Fibroblast of pulmonary artery (primary cell): Measurements from ENCODE around the gene CITED2.

ENCODE experiments used
- DNase-seq: peaks from one replicate; pipeline ENCODE4 v3.0.0-alpha.2; 2010; ENCODE audit warnings: low read depth
- H3K4me3 ChIP-seq: replicated peaks from 2 replicates; pipeline ENCODE4 v1.5.1; 2011; ENCODE audit warnings: low read depth, mild to moderate bottlenecking, control low read depth, low read length, moderate library complexity
- TF ChIP-seq, protein P1 (sequence below): IDR thresholded peaks from 2 replicates; pipeline ENCODE4 v1.5.1; 2011; ENCODE audit warnings: mild to moderate bottlenecking, control low read depth, low read length, inconsistent platforms; ENCODE audit errors: missing control alignments

The CITED2 gene

DNA sequence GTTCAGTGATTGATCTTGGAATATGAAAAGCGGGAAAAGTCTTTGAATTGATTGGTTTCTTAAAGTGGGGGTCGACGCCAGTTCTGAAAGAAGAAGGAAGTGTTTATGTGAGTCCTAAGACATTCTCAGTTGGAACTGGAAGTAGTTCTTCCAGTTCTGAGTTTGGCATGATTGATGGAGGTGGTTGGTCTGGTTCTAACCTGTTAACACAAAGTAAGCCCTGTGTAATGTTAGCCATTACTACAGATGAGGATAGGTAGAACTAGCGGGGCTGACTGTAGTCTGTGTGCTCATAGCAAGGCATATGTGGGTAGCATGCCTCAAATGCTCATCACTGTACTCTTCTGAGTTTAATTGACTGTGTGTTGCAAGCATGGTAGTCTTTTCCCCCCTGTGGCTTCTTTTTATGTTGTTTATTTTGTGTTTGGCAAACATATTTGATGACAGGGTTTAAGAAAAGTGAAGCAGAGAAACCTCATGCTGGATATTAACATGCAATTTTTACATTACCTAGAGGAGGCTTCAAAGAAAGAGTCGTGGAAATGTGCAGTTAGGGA lies 24.9 kb downstream of the CITED2 start:
- no peak overlapping the region for H3K4me3 ChIP-seq
- DNase-seq, result no peak
- TF ChIP-seq, protein P1, sequence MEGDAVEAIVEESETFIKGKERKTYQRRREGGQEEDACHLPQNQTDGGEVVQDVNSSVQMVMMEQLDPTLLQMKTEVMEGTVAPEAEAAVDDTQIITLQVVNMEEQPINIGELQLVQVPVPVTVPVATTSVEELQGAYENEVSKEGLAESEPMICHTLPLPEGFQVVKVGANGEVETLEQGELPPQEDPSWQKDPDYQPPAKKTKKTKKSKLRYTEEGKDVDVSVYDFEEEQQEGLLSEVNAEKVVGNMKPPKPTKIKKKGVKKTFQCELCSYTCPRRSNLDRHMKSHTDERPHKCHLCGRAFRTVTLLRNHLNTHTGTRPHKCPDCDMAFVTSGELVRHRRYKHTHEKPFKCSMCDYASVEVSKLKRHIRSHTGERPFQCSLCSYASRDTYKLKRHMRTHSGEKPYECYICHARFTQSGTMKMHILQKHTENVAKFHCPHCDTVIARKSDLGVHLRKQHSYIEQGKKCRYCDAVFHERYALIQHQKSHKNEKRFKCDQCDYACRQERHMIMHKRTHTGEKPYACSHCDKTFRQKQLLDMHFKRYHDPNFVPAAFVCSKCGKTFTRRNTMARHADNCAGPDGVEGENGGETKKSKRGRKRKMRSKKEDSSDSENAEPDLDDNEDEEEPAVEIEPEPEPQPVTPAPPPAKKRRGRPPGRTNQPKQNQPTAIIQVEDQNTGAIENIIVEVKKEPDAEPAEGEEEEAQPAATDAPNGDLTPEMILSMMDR, result no peak

GRCh38 chr6:139346392-139346791 lies 28.1 kb downstream of the CITED2 start:
- no peak overlapping the region for H3K4me3 ChIP-seq
- TF ChIP-seq, protein P1, result no peak
- no peak for DNase-seq

GRCh38 chr6:139344186-139344963 lies 30.1 kb downstream of the CITED2 start:
- no peak for DNase-seq
- H3K4me3 ChIP-seq, result no peak overlapping the region
- TF ChIP-seq, protein P1, result no peak

- H3K4me3 ChIP-seq, result no peak overlapping the region
- TF ChIP-seq, protein P1, result no peak
- no peak for DNase-seq
Observed at GRCh38 chr6:139343052-139343750, 31.2 kb downstream of the CITED2 start.

DNA sequence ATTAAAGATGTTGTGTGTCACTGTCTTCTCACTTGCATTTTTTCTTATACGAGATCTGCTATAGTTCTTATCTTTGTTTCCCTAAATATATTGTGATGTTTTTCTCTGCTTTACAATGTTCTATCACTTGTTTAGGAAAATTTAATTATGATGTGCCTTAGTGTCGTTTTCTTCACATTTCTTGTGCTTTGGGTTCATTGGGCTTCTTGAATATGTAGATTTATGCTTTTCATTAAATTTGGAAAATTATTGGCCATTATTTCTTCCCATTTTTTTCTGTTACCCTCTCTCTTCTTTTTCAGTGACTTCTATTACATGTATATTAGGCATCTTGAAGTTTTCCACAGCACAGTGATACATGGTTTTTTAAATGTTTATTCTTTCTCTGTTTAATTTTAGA lies 33.4 kb downstream of the CITED2 start:
- DNase-seq, result no peak
- TF ChIP-seq, protein P1, result no peak
- H3K4me3 ChIP-seq, result no peak overlapping the region

DNA sequence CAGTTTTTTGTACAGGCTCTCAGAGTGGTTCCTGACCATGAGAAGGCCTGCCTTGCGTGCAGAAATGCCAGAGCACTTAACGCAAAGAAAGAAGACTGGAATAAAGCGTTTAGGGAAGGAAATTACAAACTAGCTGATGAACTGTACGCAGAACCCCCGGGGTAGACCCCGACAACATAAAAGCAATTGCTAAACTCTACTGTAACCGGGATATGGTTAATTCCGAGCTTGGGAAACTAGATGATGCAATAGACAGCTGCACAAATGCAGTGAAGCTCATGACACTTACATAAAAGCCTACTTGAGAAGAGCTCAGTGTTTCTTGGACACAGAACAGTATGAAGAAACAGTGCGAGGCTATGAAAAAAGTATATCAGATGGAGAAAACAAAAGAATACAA lies 35.7 kb downstream of the CITED2 start:
- DNase-seq, result peak; percentile 82
- no peak overlapping the region for H3K4me3 ChIP-seq
- TF ChIP-seq, protein P1, result no peak

- DNase-seq, result no peak
Observed at GRCh38 chr6:139337830-139338229, 36.6 kb downstream of the CITED2 start.

More at GRCh38 chr6:139337830-139338229, 36.6 kb downstream of the CITED2 start:
- TF ChIP-seq, protein P1, result no peak
- no peak overlapping the region for H3K4me3 ChIP-seq
